H1 (cell line): ENCODE data around the gene ARSB. TPM values are rescaled to one million over a fixed set of nuclear protein-coding genes. Genes with fewer than 3 reads are reported as not detected.

Experiments
- CTCF ChIA-PET: fragments of 300-600 bp; sonication (Branson Sonifier 250); formaldehyde crosslinking; loops from one replicate; lab custom pipeline; 2021; ENCODE audit not compliant: partially characterized antibody; lab: Charles Lee
- POLR2A ChIA-PET: fragments of 300-600 bp; sonication (Branson Sonifier 250); formaldehyde crosslinking; loops from one replicate; lab custom pipeline; 2021; ENCODE audit warnings: inconsistent platforms; ENCODE audit not compliant: partially characterized antibody; lab: Charles Lee
- DNase-seq, 2 experiments: peaks; one replicate each; pipeline versions ENCODE4 v3.0.0 to v3.0.0-alpha.2; 2010 to 2022; ENCODE audit warnings: low spot score in 2 of 2, low read depth in 1 of 2, mixed read lengths in 1 of 2
- FAIRE-seq: peaks from 2 replicates; lab custom pipeline; 2011; peaks lifted over from hg19 to GRCh38; lab: Jason Lieb, UNC
- H2AFZ ChIP-seq: 2 replicates; pipeline ENCODE4 v1.8.1; 2012; ENCODE audit warnings: low read length, inconsistent platforms
- H2AK5ac ChIP-seq: 2 replicates; pipeline ENCODE4 v1.6.1; 2013; ENCODE audit warnings: low read depth, low read length
- H2BK120ac ChIP-seq: replicated peaks from 2 replicates; pipeline ENCODE3; 2013; ENCODE audit warnings: low read depth, low read length, inconsistent platforms
- H2BK12ac ChIP-seq: 2 replicates; pipeline ENCODE4 v1.6.1; 2013; ENCODE audit warnings: low read depth, low read length
- H2BK15ac ChIP-seq: 2 replicates; pipeline ENCODE4 v1.6.1; 2013; ENCODE audit warnings: low read length
- H2BK20ac ChIP-seq: 2 replicates; pipeline ENCODE4 v1.6.1; 2013; ENCODE audit warnings: low read length
- H2BK5ac ChIP-seq: 2 replicates; pipeline ENCODE4 v1.6.1; 2013; ENCODE audit warnings: low read depth, low read length
- H3K14ac ChIP-seq: 2 replicates; pipeline ENCODE4 v1.6.1; 2013; ENCODE audit warnings: inconsistent platforms; ENCODE audit not compliant: insufficient read length
- H3K18ac ChIP-seq: 2 replicates; pipeline ENCODE4 v1.6.1; 2013; ENCODE audit warnings: low read length; ENCODE audit errors: extremely low read depth
- H3K23ac ChIP-seq: 2 replicates; pipeline ENCODE4 v1.6.1; 2013; ENCODE audit warnings: inconsistent platforms; ENCODE audit not compliant: insufficient read length
- H3K23me2 ChIP-seq: 2 replicates; pipeline ENCODE4 v1.6.1; 2013; ENCODE audit warnings: low read depth, low read length
- H3K27ac ChIP-seq: 2 replicates; pipeline ENCODE4 v1.6.1; 2011; ENCODE audit warnings: low read depth, low read length, inconsistent platforms
- H3K27me3 ChIP-seq, 4 experiments: replicated peaks in 1 of 4; 1 replicate in 1 of 4; 2 replicates in 3 of 4; pipeline versions ENCODE4 v1.6.1 to v1.8.1; 2011 to 2013; ENCODE audit warnings: low read length in 3 of 4, mild to moderate bottlenecking in 3 of 4, inconsistent platforms in 2 of 4, mixed read lengths in 2 of 4, moderate library complexity in 1 of 4; ENCODE audit not compliant: control insufficient read depth in 3 of 4, insufficient read depth in 3 of 4; ENCODE audit errors: extremely low read depth in 1 of 4
- H3K36me3 ChIP-seq, 4 experiments: 2 replicates each; pipeline versions ENCODE4 v1.6.1 to v1.8.1; 2011 to 2013; ENCODE audit warnings: mild to moderate bottlenecking in 4 of 4, low read length in 3 of 4, moderate library complexity in 2 of 4, control low read depth in 1 of 4, inconsistent platforms in 1 of 4; ENCODE audit not compliant: insufficient read depth in 4 of 4, control insufficient read depth in 2 of 4
- H3K4ac ChIP-seq: replicated peaks from 2 replicates; pipeline ENCODE3; 2013; ENCODE audit warnings: low read length, low read depth, mixed read lengths, inconsistent platforms; ENCODE audit not compliant: insufficient read length
- H3K4me1 ChIP-seq, 4 experiments: replicated peaks in 1 of 4; 1 replicate in 1 of 4; 2 replicates in 3 of 4; pipeline versions ENCODE4 v1.6.1 to v1.8.1; 2011 to 2013; ENCODE audit warnings: low read length in 3 of 4, inconsistent platforms in 2 of 4, mixed read lengths in 1 of 4; ENCODE audit not compliant: insufficient read depth in 4 of 4, control insufficient read depth in 3 of 4
- H3K4me2 ChIP-seq, 2 experiments: 2 replicates each; pipeline versions ENCODE4 v1.6.1 to v1.8.1; 2011 to 2013; ENCODE audit warnings: low read depth in 2 of 2, low read length in 2 of 2, control low read depth in 1 of 2, inconsistent platforms in 1 of 2, mild to moderate bottlenecking in 1 of 2; ENCODE audit not compliant: insufficient read depth in 1 of 2
- H3K4me3 ChIP-seq, 4 experiments: fragments of 200-600, 300-600 bp in 1 of 4; sonication (generic), shearing (Covaris generic), sonication (Bioruptor Twin) in 1 of 4; 2 replicates each; pipeline versions ENCODE4 v1.5.1 to v1.8.1; 2011 to 2016; ENCODE audit warnings: low read length in 4 of 4, low read depth in 3 of 4, control low read depth in 2 of 4, inconsistent platforms in 2 of 4, mild to moderate bottlenecking in 2 of 4, mixed read lengths in 1 of 4, moderate library complexity in 1 of 4; ENCODE audit not compliant: insufficient read depth in 2 of 4; ENCODE audit errors: extremely low read depth in 1 of 4
- H3K56ac ChIP-seq: replicated peaks from 2 replicates; pipeline ENCODE3; 2013; ENCODE audit warnings: low read depth, mild to moderate bottlenecking, mixed read lengths, low read length, inconsistent platforms; ENCODE audit not compliant: insufficient read length
- H3K79me1 ChIP-seq: 2 replicates; pipeline ENCODE4 v1.6.1; 2013; ENCODE audit warnings: low read depth, low read length, control low read depth
- H3K79me2 ChIP-seq, 2 experiments: 2 replicates each; pipeline versions ENCODE4 v1.6.1 to v1.8.1; 2012 to 2013; ENCODE audit warnings: low read length in 2 of 2, mild to moderate bottlenecking in 2 of 2, inconsistent platforms in 1 of 2; ENCODE audit not compliant: insufficient read depth in 2 of 2, control insufficient read depth in 1 of 2
- H3K9ac ChIP-seq, 4 experiments: replicated peaks in 1 of 4; 1 replicate in 1 of 4; 2 replicates in 3 of 4; pipeline versions ENCODE4 v1.6.1 to v1.8.1; 2011 to 2013; ENCODE audit warnings: low read depth in 3 of 4, low read length in 3 of 4, control low read depth in 2 of 4, mild to moderate bottlenecking in 2 of 4, moderate library complexity in 2 of 4, inconsistent platforms in 1 of 4; ENCODE audit errors: extremely low read depth in 1 of 4
- H3K9me3 ChIP-seq, 2 experiments: 2 replicates each; pipeline versions ENCODE4 v1.6.1 to v1.8.1; 2012 to 2013; ENCODE audit warnings: mild to moderate bottlenecking in 2 of 2, moderate library complexity in 2 of 2, control low read depth in 1 of 2, inconsistent platforms in 1 of 2, low read depth in 1 of 2, low read length in 1 of 2, mixed read lengths in 1 of 2; ENCODE audit not compliant: insufficient read depth in 2 of 2
- H4K20me1 ChIP-seq, 2 experiments: replicated peaks in 1 of 2; 2 replicates each; pipeline versions ENCODE3 to v1.8.1; 2011 to 2013; ENCODE audit warnings: inconsistent platforms in 2 of 2, low read length in 2 of 2, mild to moderate bottlenecking in 1 of 2; ENCODE audit not compliant: insufficient read depth in 2 of 2, control insufficient read depth in 1 of 2
- H4K5ac ChIP-seq: 2 replicates; pipeline ENCODE4 v1.6.1; 2013; ENCODE audit warnings: low read length, low read depth, mixed read lengths, inconsistent platforms; ENCODE audit not compliant: insufficient read length
- H4K8ac ChIP-seq: 2 replicates; pipeline ENCODE4 v1.8.0; 2013; ENCODE audit warnings: mild to moderate bottlenecking, moderate library complexity, low read length, inconsistent platforms; ENCODE audit not compliant: insufficient read depth; ENCODE audit errors: extremely low read depth
- H4K91ac ChIP-seq: replicated peaks from 2 replicates; pipeline ENCODE3; 2013; ENCODE audit warnings: low read length, mixed read lengths, inconsistent platforms; ENCODE audit not compliant: insufficient read length
- JUND ChIP-seq: IDR thresholded peaks from 2 replicates; pipeline ENCODE4 v1.6.1; 2011; ENCODE audit warnings: mild to moderate bottlenecking, improper control_type of control experiment, low read length
- SP2 ChIP-seq: IDR thresholded peaks from 2 replicates; pipeline ENCODE4 v1.6.1; 2012; ENCODE audit warnings: mild to moderate bottlenecking, low read length, inconsistent platforms
- WGBS, 2 experiments: shearing (Covaris generic) in 1 of 2; methylation state at CpG; one replicate each; pipeline versions ENCODE4 v1.1.6 to v1.1.7; 2013 to 2015; ENCODE audit warnings: low lambda C conversion rate in 2 of 2, mixed read lengths in 2 of 2, inconsistent platforms in 1 of 2, low coverage in 1 of 2, missing lambda C conversion rate in 1 of 2; ENCODE audit not compliant: insufficient replicate concordance in 2 of 2, insufficient coverage in 1 of 2, insufficient read length in 1 of 2; ENCODE audit errors: extremely low coverage in 1 of 2, missing lambda C conversion rate in 1 of 2; 5-methylcytosine and 5-hydroxymethylcytosine counted together
- polyA plus RNA-seq, 7 experiments: library from polyadenylated mRNA; depleted of rRNA in 3 of 7; stranded (reverse) in 5 of 7; unstranded in 2 of 7; fragments of >200 nt in 5 of 7; fragments of 200-250 nt in 2 of 7; gene quantifications; 1 replicate in 5 of 7; 2 replicates in 1 of 7; 4 replicates in 1 of 7; pipeline versions ENCODE4 v1.2.1 to v1.2.3, GENCODE V29; 2011 to 2013; ENCODE audit warnings: missing spikeins in 2 of 7, mixed read lengths in 2 of 7
- total RNA-seq: library from RNA; stranded (reverse); fragmentation: NEBNext Ultra II Directional; extraction: Animal tissue kit (Norgen Biotek cat#: 25700); gene quantifications from 2 replicates; pipeline ENCODE4 v1.2.1, GENCODE V29; 2021

The ARSB gene
- total and polyA plus RNA-seq, 2 of the 8 experiments (the other 6 are each of a cell fraction or from before 2014, with no cell fraction given) = 6.4 to 13.9 TPM

DNA sequence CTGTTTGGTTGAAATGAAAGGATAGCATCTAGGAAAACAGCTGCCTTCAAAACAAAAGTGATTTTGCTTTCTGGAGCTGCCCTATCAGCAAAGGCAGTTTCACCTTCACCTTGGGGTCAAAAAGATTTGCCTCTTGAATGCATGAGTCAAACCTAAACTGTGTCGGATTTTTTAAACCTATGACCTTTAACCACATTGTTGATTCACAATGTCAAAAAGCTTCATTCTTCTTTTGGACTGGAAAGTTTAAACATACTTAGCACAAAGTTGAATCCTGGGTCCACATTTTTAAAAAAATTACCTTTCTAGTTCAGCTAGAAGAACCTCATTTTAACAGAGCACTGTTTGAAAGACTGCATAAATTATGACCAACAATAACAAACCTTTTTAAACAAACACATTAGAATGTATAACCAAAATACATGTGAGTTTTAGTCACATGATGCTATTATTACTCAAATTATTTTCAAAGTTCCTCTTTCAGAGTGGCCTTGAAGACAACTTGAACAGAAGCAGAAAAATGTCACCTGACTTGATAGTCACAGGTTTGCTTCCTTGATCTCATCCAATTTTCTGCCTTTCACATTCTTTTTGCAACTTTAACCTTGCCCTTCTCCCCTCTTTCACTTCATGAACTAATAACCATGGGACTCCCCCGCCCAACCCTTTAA, 226.8 kb downstream of the ARSB start:
- Histone ChIP-seq H3K9ac (no peak overlapping the region), H2BK5ac (no peak overlapping the region), H4K91ac (no peak overlapping the region), H3K4ac (no peak overlapping the region), H3K23ac (no peak overlapping the region), H4K20me1 (no peaks in the 10 kb centered on the region), H3K56ac (no peak overlapping the region), H3K4me2 (no peak overlapping the region), H3K4me3 (no peak overlapping the region), H2BK20ac (no peak overlapping the region), H4K5ac (no peak overlapping the region), H3K18ac (no peak overlapping the region), H3K27me3 (no peaks in the 10 kb centered on the region), H3K9me3 (no peaks in the 10 kb centered on the region), H4K8ac (no peak overlapping the region), H2BK12ac (no peak overlapping the region), H3K79me1 (no peaks in the 10 kb centered on the region), H3K23me2 (no peaks in the 10 kb centered on the region), H3K27ac (no peak overlapping the region), H3K14ac (no peak overlapping the region), H3K4me1 (no peaks in the 10 kb centered on the region), H3K79me2 (no peaks in the 10 kb centered on the region), H2BK15ac (no peak overlapping the region), H3K36me3 (no peaks in the 10 kb centered on the region), H2BK120ac (no peak overlapping the region), H2AFZ (no peak overlapping the region), H2AK5ac (no peak overlapping the region)
- ChIA-PET CTCF (interaction anchor here (1.0 kb wide), 1 partner anchor 11 kb away, joined by 4 read pairs; no protein-coding TSS in a partner anchor), POLR2A (no interaction called here)
- TF ChIP-seq JUND = no peak
- no peak for TF ChIP-seq SP2
- DNase-seq (no peak), FAIRE-seq (no peak)
- WGBS, 2 experiments = 88% methylated on average over 2 of the region's 2 CpGs; no CpG with 5 or more reads in 1 of the 2 experiments
